ENCODE measurements around the gene CHIC2.

DNA sequence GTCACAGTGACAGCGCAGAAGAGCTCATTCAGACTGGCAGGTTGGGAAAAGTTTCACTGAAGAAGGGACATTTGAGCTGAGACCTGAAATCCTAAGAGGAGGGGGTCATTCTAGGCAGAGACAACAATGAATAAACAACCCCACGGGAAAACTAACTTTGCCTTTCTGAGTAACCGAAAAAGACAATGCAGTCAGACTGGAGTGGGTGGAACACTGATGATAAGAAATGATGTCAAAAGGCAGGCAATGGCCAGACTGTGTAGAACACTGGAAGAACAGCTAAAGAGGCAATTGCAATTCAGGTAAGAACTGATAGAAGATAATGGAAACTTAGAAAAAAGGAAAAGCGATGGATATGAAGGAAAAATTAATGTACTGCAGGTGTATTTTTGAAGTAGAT lies 73.8 kb downstream of the CHIC2 start:
- TF ChIP-seq CTCF (conservative IDR thresholded peaks at IDR 0.05; ENCODE audit: low read depth, low read length), result no peak
- TF ChIP-seq EZH2 (IDR thresholded peaks at IDR 0.05; ENCODE audit: low read length, unreplicated experiment), result no peak
- no peak for TF ChIP-seq EZH2phosphoT487 (IDR thresholded peaks at IDR 0.05; ENCODE audit: borderline replicate concordance, low read length)

Data from PC-3 (cell line).